K562 (cell line): Measurements from ENCODE around the gene PLEKHS1. TPM values are rescaled to one million over a fixed set of nuclear protein-coding genes. Genes with fewer than 3 reads are reported as not detected.
A peak's percentile ranks its signal among the peaks of the same experiment; 100 is the strongest.

Experiments
- ATAC-seq: fragments of 200-7000 bp; cut with Tn5 transposase; 3 replicates; pipeline ENCODE4 v1.9.1; 2020; ENCODE audit warnings: moderate library complexity
- BruUV-seq: library from RNA; stranded (reverse); fragments of 400-500 nt; replicated peaks from 2 replicates; lab custom pipeline; 2021; lab: Mats Ljungman, UMichigan
- CTCF ChIA-PET: fragments of 300-600 bp; formaldehyde crosslinking; extraction: SDS; loops from one replicate; lab custom pipeline; 2021; ENCODE audit warnings: low intra/inter-chr PET ratio; lab: Yijun Ruan, JAX
- POLR2A ChIA-PET: fragments of 300-600, 350-650 bp; sonication (Branson Sonifier 250); formaldehyde crosslinking; extraction: SDS; loops from one replicate; lab custom pipeline; 2021; ENCODE audit warnings: antibody characterized with exemption, inconsistent platforms; lab: Yijun Ruan, JAX
- DNase-seq, 4 experiments: peaks; one replicate each; pipeline versions ENCODE4 v3.0.0 to v3.0.0-alpha.2; 2011 to 2018; ENCODE audit warnings: low spot score in 3 of 4, mixed read lengths in 3 of 4; ENCODE audit errors: extremely low read depth in 1 of 4
- FAIRE-seq: peaks from 2 replicates; lab custom pipeline; 2011; peaks lifted over from hg19 to GRCh38; lab: Jason Lieb, UNC
- H2AFZ ChIP-seq: 2 replicates; pipeline ENCODE4 v1.6.0; 2011; ENCODE audit warnings: low read depth, low read length, control low read depth, inconsistent platforms
- H3K27ac ChIP-seq: fragments of 200-600 bp; 3 replicates; pipeline ENCODE4 v1.8.0; 2011; ENCODE audit warnings: low read depth, mild to moderate bottlenecking, control low read depth, inconsistent platforms, low read length, moderate library complexity, mixed read lengths; ENCODE audit errors: extremely low read depth
- H3K27me3 ChIP-seq, 2 experiments: fragments of 300-600 bp in 1 of 2; 2 replicates in 1 of 2; 3 replicates in 1 of 2; pipeline versions ENCODE4 v1.6.0 to v1.8.0; 2011; ENCODE audit warnings: inconsistent platforms in 2 of 2, low read length in 2 of 2, mild to moderate bottlenecking in 1 of 2, mixed read lengths in 1 of 2, moderate library complexity in 1 of 2; ENCODE audit not compliant: control insufficient read depth in 2 of 2, insufficient read depth in 2 of 2
- H3K36me3 ChIP-seq: fragments of 300-600 bp; 3 replicates; pipeline ENCODE4 v1.8.0; 2011; ENCODE audit warnings: mild to moderate bottlenecking, low read length, inconsistent platforms; ENCODE audit not compliant: control insufficient read depth, insufficient read depth
- H3K4me1 ChIP-seq, 2 experiments: fragments of 200-600 bp in 1 of 2; replicated peaks in 1 of 2; 2 replicates in 1 of 2; 3 replicates in 1 of 2; pipeline versions ENCODE4 v1.5.1 to v1.8.0; 2011; ENCODE audit warnings: inconsistent platforms in 2 of 2, low read length in 2 of 2, mild to moderate bottlenecking in 1 of 2, mixed read lengths in 1 of 2, moderate library complexity in 1 of 2; ENCODE audit not compliant: control insufficient read depth in 2 of 2, insufficient read depth in 2 of 2
- H3K4me2 ChIP-seq: 2 replicates; pipeline ENCODE4 v1.6.1; 2011; ENCODE audit warnings: low read length, control low read depth, inconsistent platforms, mixed read lengths; ENCODE audit not compliant: insufficient read depth
- H3K4me3 ChIP-seq: fragments of 200-600 bp; sonication (generic), shearing (Covaris generic); 2 replicates; pipeline ENCODE4 v1.5.1; 2016; ENCODE audit warnings: control low read depth, inconsistent platforms
- H3K79me2 ChIP-seq: fragments of 200-600 bp; 3 replicates; pipeline ENCODE4 v1.8.0; 2011; ENCODE audit warnings: low read length, inconsistent platforms; ENCODE audit not compliant: control insufficient read depth, insufficient read depth
- H3K9ac ChIP-seq, 2 experiments: 2 replicates each; pipeline versions ENCODE4 v1.6.0 to v1.6.1; 2011; ENCODE audit warnings: low read depth in 2 of 2, low read length in 2 of 2, control low read depth in 1 of 2, inconsistent platforms in 1 of 2, mild to moderate bottlenecking in 1 of 2, mixed read lengths in 1 of 2; ENCODE audit not compliant: insufficient read depth in 1 of 2
- H3K9me1 ChIP-seq: one replicate; pipeline ENCODE4 v1.6.0; 2011; ENCODE audit warnings: inconsistent platforms, mild to moderate bottlenecking, low read length, moderate library complexity; ENCODE audit not compliant: control insufficient read depth, insufficient read depth
- H3K9me3 ChIP-seq: replicated peaks from 2 replicates; pipeline ENCODE4 v1.5.1; 2011; ENCODE audit warnings: low read depth, low read length, inconsistent platforms; ENCODE audit not compliant: control insufficient read depth, insufficient read depth
- H4K20me1 ChIP-seq: replicated peaks from 2 replicates; pipeline ENCODE4 v1.6.1; 2011; ENCODE audit warnings: low read length, inconsistent platforms, mixed read lengths; ENCODE audit not compliant: control insufficient read depth, insufficient read depth
- KLF13 ChIP-seq: fragments of 450-650 bp; IDR thresholded peaks from 2 replicates; pipeline ENCODE4 v1.6.1; 2016; ENCODE audit warnings: missing genetic modification characterization, low read depth, mild to moderate bottlenecking, missing compliant biosample characterization, moderate library complexity, borderline replicate concordance
- MTA2 ChIP-seq: fragments of 450-650 bp; IDR thresholded peaks from 2 replicates; pipeline ENCODE4 v1.6.1; 2016; ENCODE audit warnings: low read depth
- NFE2L1 ChIP-seq: fragments of 450-650 bp; IDR thresholded peaks from 2 replicates; pipeline ENCODE4 v1.6.1; 2016; ENCODE audit warnings: missing genetic modification characterization, low read depth, mild to moderate bottlenecking, missing compliant biosample characterization, moderate library complexity, borderline replicate concordance
- POLR2H ChIP-seq: IDR thresholded peaks from 2 replicates; pipeline ENCODE4 v1.6.1; 2016; ENCODE audit warnings: missing genetic modification characterization, low read depth, mild to moderate bottlenecking, control low read depth, missing compliant biosample characterization, moderate library complexity
- RFX1 ChIP-seq: fragments of 450-650 bp; IDR thresholded peaks from 2 replicates; pipeline ENCODE4 v1.6.1; 2016; ENCODE audit warnings: mild to moderate bottlenecking, moderate library complexity
- WGBS: fragments of 100-300 bp; shearing (Covaris generic); methylation state at CpG from one replicate; pipeline ENCODE4 v1.1.6; 2016; ENCODE audit warnings: low coverage, mixed read lengths; ENCODE audit not compliant: insufficient coverage; ENCODE audit errors: missing lambda C conversion rate; 5-methylcytosine and 5-hydroxymethylcytosine counted together
- in situ Hi-C: fragments of 300-500 bp; cut with MboI; formaldehyde crosslinking; loops from 4 replicates; pipeline ENCODE4 v1.15.0; 2018; ENCODE audit warnings: inconsistent platforms, mixed read lengths
- intact Hi-C: fragments of 100-400 bp; cut with micrococcal nuclease; formaldehyde crosslinking; loops from 2 replicates; pipeline ENCODE4 v1.14.2; 2022
- polyA plus RNA-seq, 8 experiments: library from polyadenylated mRNA; depleted of rRNA in 4 of 8; stranded (reverse) in 5 of 8; unstranded in 3 of 8; fragments of >200 nt; fragmentation: Nextera tagmentation in 2 of 8; fragmentation: Illumina TruSeq in 1 of 8; extraction: Ambion mirVana in 2 of 8; extraction: Trizol in 1 of 8; gene quantifications; 2 replicates each; pipeline versions ENCODE4 v1.2.1 to v1.2.3, GENCODE V29; 2011 to 2014; ENCODE audit warnings: inconsistent platforms in 1 of 8, missing spikeins in 1 of 8
- total RNA-seq, 7 experiments: library from RNA; depleted of rRNA in 6 of 7; stranded (reverse); fragments of >200 nt in 6 of 7; fragmentation: Illumina TruSeq in 2 of 7; extraction: Trizol in 2 of 7; gene quantifications; 2 replicates each; pipeline versions ENCODE4 v1.2.1 to v1.2.3, GENCODE V29; 2011 to 2021; ENCODE audit warnings: low replicate concordance in 1 of 7

PLEKHS1 gene
- total and polyA plus RNA-seq, 9 of the 15 experiments (the other 6 are each of a cell fraction or from before 2014, with no cell fraction given) = not detected

- Histone ChIP-seq H2AFZ (no peak overlapping the region), H3K4me1 (no peaks in the 10 kb centered on the region), H3K9ac (no peak overlapping the region), H3K36me3 (no peaks in the 10 kb centered on the region), H3K4me2 (no peak overlapping the region), H3K79me2 (no peaks in the 10 kb centered on the region), H3K9me3 (no peaks in the 10 kb centered on the region), H3K27ac (no peak overlapping the region), H3K9me1 (no peaks in the 10 kb centered on the region), H3K27me3 (no peaks in the 10 kb centered on the region; a peak in 1 of 5 replicates), H3K4me3 (no peak overlapping the region), H4K20me1 (no peaks in the 10 kb centered on the region)
- no TSS peak for BruUV-seq
- FAIRE-seq (no peak), DNase-seq (no peak), ATAC-seq (no peak)
- TF ChIP-seq NFE2L1 (tag) (no peak), KLF13 (tag) (no peak)
- in situ Hi-C loops = no loop called here
- POLR2A ChIA-PET = no interaction called here
- WGBS = no CpG with 5 or more reads among the region's 1 CpG
- intact Hi-C loops = no loop called here
- CTCF ChIA-PET = no interaction called here
Observed at GRCh38 chr10:113762083-113762482, 10.6 kb downstream of the PLEKHS1 start.

- Histone ChIP-seq H3K9me3 (no peaks in the 10 kb centered on the region), H3K27ac (no peak overlapping the region), H2AFZ (no peak overlapping the region), H3K9ac (no peak overlapping the region), H3K4me1 (no peaks in the 10 kb centered on the region), H3K9me1 (no peaks in the 10 kb centered on the region), H3K4me2 (no peak overlapping the region), H3K4me3 (no peak overlapping the region), H4K20me1 (no peaks in the 10 kb centered on the region), H3K27me3 (peaks cover 0 to 2% of the 10 kb centered on the region in 2 experiments; a peak in 2 of 5 replicates), H3K36me3 (no peaks in the 10 kb centered on the region), H3K79me2 (no peaks in the 10 kb centered on the region)
- CTCF ChIA-PET = no interaction called here
- DNase-seq (no peak), ATAC-seq (no peak), FAIRE-seq (no peak)
- 0% methylated on average over 1 of the region's 1 CpG for WGBS
- 0 out of 2 replicates have a peak, but pooled peaks have one; percentile 8 for TF ChIP-seq RFX1
- TF ChIP-seq POLR2H = no peak
- no peak for TF ChIP-seq MTA2
- POLR2A ChIA-PET = no interaction called here
- in situ Hi-C loops = no loop called here
- no TSS peak for BruUV-seq
- intact Hi-C loops = no loop called here
Observed at GRCh38 chr10:113764582-113764981, 13.1 kb downstream of the PLEKHS1 start.
